Liver (tissue), 9 donors: ENCODE data around the gene BICDL1. TPM values are rescaled to one million over a fixed set of nuclear protein-coding genes. Genes with fewer than 3 reads are reported as not detected.

Source experiments
- DNase-seq: peaks from one replicate; pipeline ENCODE4 v3.0.0-alpha.2; 2017; ENCODE audit warnings: low spot score
- H3K27ac ChIP-seq, 2 donors: one replicate each; pipeline ENCODE4 v1.7.0; 2013; ENCODE audit warnings: inconsistent platforms in 2 of 2, low read length in 2 of 2, control low read depth in 1 of 2, low read depth in 1 of 2, mild to moderate bottlenecking in 1 of 2
- H3K27me3 ChIP-seq, 4 donors: one replicate each; pipeline versions ENCODE4 v1.6.1 to v1.7.0; 2013; ENCODE audit warnings: low read length in 3 of 4, inconsistent platforms in 1 of 4, mild to moderate bottlenecking in 1 of 4, moderate library complexity in 1 of 4; ENCODE audit not compliant: control insufficient read depth in 4 of 4, insufficient read depth in 4 of 4
- H3K36me3 ChIP-seq, 4 donors: one replicate each; pipeline versions ENCODE4 v1.6.1 to v1.7.0; 2013; ENCODE audit warnings: low read length in 3 of 4, mild to moderate bottlenecking in 3 of 4, low read depth in 1 of 4, moderate library complexity in 1 of 4; ENCODE audit not compliant: control insufficient read depth in 4 of 4, insufficient read depth in 3 of 4
- H3K4me1 ChIP-seq, 4 donors: one replicate each; pipeline versions ENCODE4 v1.6.1 to v1.7.0; 2013; ENCODE audit warnings: low read length in 3 of 4, mild to moderate bottlenecking in 3 of 4, moderate library complexity in 1 of 4; ENCODE audit not compliant: control insufficient read depth in 4 of 4, insufficient read depth in 4 of 4
- H3K4me3 ChIP-seq, 3 donors: one replicate each; pipeline versions ENCODE4 v1.6.1 to v1.7.0; 2013; ENCODE audit warnings: low read length in 3 of 3, control low read depth in 1 of 3, low read depth in 1 of 3, mild to moderate bottlenecking in 1 of 3
- H3K9ac ChIP-seq, 2 donors: one replicate each; pipeline ENCODE4 v1.7.0; 2013; ENCODE audit warnings: low read length in 2 of 2, mild to moderate bottlenecking in 2 of 2, moderate library complexity in 2 of 2, control low read depth in 1 of 2, low read depth in 1 of 2
- H3K9me3 ChIP-seq, 4 donors: one replicate each; pipeline versions ENCODE4 v1.6.1 to v1.7.0; 2013; ENCODE audit warnings: low read length in 3 of 4; ENCODE audit not compliant: control insufficient read depth in 4 of 4
- EGR1 ChIP-seq, 2 donors: IDR thresholded peaks; 2 replicates each; pipeline ENCODE4 v1.6.1; 2016 to 2018; ENCODE audit warnings: antibody characterized with exemption in 2 of 2, low read depth in 2 of 2
- FOXA1 ChIP-seq: IDR thresholded peaks from 2 replicates; pipeline ENCODE4 v1.6.1; 2016; ENCODE audit warnings: antibody characterized with exemption
- FOXA2 ChIP-seq: IDR thresholded peaks from 2 replicates; pipeline ENCODE4 v1.6.1; 2016; ENCODE audit warnings: antibody characterized with exemption
- GABPA ChIP-seq, 2 donors: IDR thresholded peaks in 1 of 2; conservative IDR thresholded peaks in 1 of 2; 2 replicates each; pipeline ENCODE4 v1.6.1; 2016; ENCODE audit warnings: antibody characterized with exemption in 2 of 2, mild to moderate bottlenecking in 1 of 2, moderate library complexity in 1 of 2
- HNF4A ChIP-seq, 2 donors: conservative IDR thresholded peaks; 2 replicates each; pipeline ENCODE4 v1.6.1; 2016; ENCODE audit warnings: antibody characterized with exemption in 2 of 2, mild to moderate bottlenecking in 2 of 2
- JUND ChIP-seq, 2 donors: IDR thresholded peaks; 2 replicates each; pipeline ENCODE4 v1.6.1; 2016; ENCODE audit warnings: antibody characterized with exemption in 2 of 2
- NR2F2 ChIP-seq: IDR thresholded peaks from 2 replicates; pipeline ENCODE4 v1.6.1; 2016; ENCODE audit warnings: antibody characterized with exemption
- RAD21 ChIP-seq, 2 donors: IDR thresholded peaks; 2 replicates each; pipeline ENCODE4 v1.6.1; 2016; ENCODE audit warnings: antibody characterized with exemption in 2 of 2, mild to moderate bottlenecking in 2 of 2
- RXRA ChIP-seq, 2 donors: IDR thresholded peaks; 2 replicates each; pipeline ENCODE4 v1.6.1; 2017 to 2018; ENCODE audit warnings: antibody characterized with exemption in 2 of 2, mild to moderate bottlenecking in 1 of 2
- SP1 ChIP-seq: IDR thresholded peaks from 2 replicates; pipeline ENCODE4 v1.6.1; 2018; ENCODE audit warnings: antibody characterized with exemption, mild to moderate bottlenecking
- TAF1 ChIP-seq: conservative IDR thresholded peaks from 2 replicates; pipeline ENCODE4 v1.6.1; 2016; ENCODE audit warnings: antibody characterized with exemption, mild to moderate bottlenecking
- WGBS: extraction: QIAGEN DNeasy Blood & Tissue Kit; methylation state at CpG from one replicate; pipeline ENCODE4 v1.1.7; 2013; 5-methylcytosine and 5-hydroxymethylcytosine counted together
- polyA plus RNA-seq, 2 donors: library from polyadenylated mRNA; stranded (reverse) in 1 of 2; unstranded in 1 of 2; fragments of 200-250 nt in 1 of 2; fragments of >200 nt in 1 of 2; fragmentation: Nextera tagmentation in 1 of 2; extraction: Ambion mirVana in 1 of 2; gene quantifications; one replicate each; pipeline versions ENCODE4 v1.2.1 to v1.2.3, GENCODE V29; 2013 to 2015
- total RNA-seq, 2 donors: library from RNA; depleted of rRNA; stranded (reverse); fragments of >200 nt; gene quantifications; one replicate each; pipeline ENCODE4 v1.2.3, GENCODE V29; 2014
- TF ChIP-seq, protein P1 (sequence below): IDR thresholded peaks from 2 replicates; pipeline ENCODE4 v1.6.1; 2016; ENCODE audit warnings: antibody characterized with exemption, mild to moderate bottlenecking
- TF ChIP-seq, protein P2 (sequence below): fragments of 150-350 bp; IDR thresholded peaks from 2 replicates; pipeline ENCODE4 v1.5.1; 2017; ENCODE audit warnings: improper control_type of control experiment, low read depth, low read length; ENCODE audit not compliant: missing input control
- TF ChIP-seq, protein P3 (sequence below): IDR thresholded peaks from 2 replicates; pipeline ENCODE4 v1.6.1; 2016; ENCODE audit warnings: antibody characterized with exemption
- TF ChIP-seq, protein P4 (sequence below): IDR thresholded peaks from 2 replicates; pipeline ENCODE4 v1.6.1; 2016; ENCODE audit warnings: antibody characterized with exemption
- TF ChIP-seq, protein P5 (sequence below): IDR thresholded peaks from 2 replicates; pipeline ENCODE4 v1.6.1; 2016; ENCODE audit warnings: antibody characterized with exemption
- donor health status: healthy.
- donor health status: healthy.
- donor health status: healthy.
- donor health status: healthy.
- donor health status: healthy.

Gene BICDL1
- total and polyA plus RNA-seq, 4 donors: 0.65 to 3.8 (median 2.3) TPM

DNA sequence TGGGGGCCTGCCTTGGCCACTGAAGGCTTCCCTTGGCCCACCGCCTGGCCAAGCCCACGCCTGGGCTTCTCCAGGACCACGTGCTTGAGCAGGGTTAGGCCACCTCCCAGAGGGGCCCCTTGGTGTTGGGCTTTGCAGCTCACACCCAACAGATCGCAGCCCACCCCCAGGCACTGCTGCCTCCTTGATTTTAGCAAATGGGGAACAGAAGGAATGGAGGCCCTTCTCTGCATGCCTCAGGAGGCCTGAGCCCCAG is 104.2 kb downstream of the BICDL1 start (continued):
- TF ChIP-seq, protein P1, sequence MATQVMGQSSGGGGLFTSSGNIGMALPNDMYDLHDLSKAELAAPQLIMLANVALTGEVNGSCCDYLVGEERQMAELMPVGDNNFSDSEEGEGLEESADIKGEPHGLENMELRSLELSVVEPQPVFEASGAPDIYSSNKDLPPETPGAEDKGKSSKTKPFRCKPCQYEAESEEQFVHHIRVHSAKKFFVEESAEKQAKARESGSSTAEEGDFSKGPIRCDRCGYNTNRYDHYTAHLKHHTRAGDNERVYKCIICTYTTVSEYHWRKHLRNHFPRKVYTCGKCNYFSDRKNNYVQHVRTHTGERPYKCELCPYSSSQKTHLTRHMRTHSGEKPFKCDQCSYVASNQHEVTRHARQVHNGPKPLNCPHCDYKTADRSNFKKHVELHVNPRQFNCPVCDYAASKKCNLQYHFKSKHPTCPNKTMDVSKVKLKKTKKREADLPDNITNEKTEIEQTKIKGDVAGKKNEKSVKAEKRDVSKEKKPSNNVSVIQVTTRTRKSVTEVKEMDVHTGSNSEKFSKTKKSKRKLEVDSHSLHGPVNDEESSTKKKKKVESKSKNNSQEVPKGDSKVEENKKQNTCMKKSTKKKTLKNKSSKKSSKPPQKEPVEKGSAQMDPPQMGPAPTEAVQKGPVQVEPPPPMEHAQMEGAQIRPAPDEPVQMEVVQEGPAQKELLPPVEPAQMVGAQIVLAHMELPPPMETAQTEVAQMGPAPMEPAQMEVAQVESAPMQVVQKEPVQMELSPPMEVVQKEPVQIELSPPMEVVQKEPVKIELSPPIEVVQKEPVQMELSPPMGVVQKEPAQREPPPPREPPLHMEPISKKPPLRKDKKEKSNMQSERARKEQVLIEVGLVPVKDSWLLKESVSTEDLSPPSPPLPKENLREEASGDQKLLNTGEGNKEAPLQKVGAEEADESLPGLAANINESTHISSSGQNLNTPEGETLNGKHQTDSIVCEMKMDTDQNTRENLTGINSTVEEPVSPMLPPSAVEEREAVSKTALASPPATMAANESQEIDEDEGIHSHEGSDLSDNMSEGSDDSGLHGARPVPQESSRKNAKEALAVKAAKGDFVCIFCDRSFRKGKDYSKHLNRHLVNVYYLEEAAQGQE: no peak
- no peak for TF ChIP-seq HNF4A (conservative IDR thresholded peaks at IDR 0.05)

DNA sequence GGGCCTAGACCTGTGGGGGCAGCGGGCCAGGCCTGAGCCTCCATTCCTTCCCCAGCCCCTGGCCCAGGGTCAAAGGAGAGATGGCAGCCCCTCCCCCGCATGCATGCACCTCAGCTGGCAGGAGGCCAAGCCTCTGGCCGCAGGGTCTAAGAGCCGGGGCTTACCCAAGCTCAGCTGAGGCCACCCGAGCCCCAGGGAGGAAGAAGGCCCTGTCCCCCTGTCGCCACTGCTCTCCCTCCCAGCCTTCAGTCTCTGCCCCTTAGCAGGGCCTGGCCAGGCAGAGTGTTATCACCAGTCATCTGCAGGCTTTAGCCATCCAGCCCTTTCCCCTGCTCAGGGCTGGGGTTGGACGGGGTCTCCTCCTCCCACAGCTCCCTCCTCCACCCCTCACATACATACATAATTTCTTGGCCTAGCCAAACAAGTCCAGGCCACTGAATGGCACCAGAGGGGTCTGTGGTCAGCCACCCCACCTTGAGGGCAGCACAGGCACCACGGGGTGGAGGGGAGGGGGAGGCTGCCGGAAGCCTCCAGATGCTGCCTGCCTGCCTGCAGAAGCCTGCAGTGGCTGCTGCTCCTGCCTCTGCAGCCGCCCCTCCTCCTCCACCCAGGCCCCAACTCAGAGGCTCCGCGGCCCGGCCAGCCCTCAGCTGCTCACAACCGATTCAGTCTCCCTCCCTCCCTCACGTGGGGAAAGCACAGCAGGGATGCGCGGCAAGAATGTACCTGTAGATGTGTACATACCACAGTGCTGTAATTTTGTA is 104.7 kb downstream of the BICDL1 start:
- Histone ChIP-seq H3K9me3 (no peaks in the 10 kb centered on the region), H3K27ac (no peak overlapping the region), H3K4me3 (no peak overlapping the region), H3K9ac (no peak overlapping the region), H3K27me3 (no peaks in the 10 kb centered on the region), H3K4me1 (no peaks in the 10 kb centered on the region), H3K36me3 (peaks cover 2 to 25% (median 11%) of the 10 kb centered on the region in 4 donors)
- TF ChIP-seq FOXA1 (no peak), HNF4A (conservative IDR thresholded peaks at IDR 0.05) (no peak)
- 78% methylated on average over 17 of the region's 17 CpGs for WGBS
- no peak for DNase-seq

DNA sequence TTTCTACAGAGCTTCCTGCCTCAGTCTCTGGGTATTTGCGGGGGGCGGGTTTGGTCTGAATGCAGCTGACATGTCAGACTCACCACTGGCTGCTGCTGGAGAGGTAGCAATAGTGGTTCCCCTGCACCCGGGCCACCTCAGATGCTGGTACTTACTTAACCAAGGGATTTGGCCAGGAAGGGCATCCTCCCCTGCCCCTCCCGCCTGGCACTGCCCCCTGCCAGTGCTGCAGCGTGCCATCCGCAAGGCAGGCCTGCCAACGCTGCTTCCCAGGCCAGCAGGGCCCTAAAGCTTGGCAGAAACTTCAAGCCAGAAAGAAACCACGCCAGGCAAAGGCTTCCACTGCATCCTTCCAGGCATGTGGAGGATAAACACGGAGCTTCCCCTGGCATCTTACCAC is 105.4 kb downstream of the BICDL1 start:
- TF ChIP-seq JUND (IDR thresholded peaks at IDR 0.05): no peak
- TF ChIP-seq, protein P2, sequence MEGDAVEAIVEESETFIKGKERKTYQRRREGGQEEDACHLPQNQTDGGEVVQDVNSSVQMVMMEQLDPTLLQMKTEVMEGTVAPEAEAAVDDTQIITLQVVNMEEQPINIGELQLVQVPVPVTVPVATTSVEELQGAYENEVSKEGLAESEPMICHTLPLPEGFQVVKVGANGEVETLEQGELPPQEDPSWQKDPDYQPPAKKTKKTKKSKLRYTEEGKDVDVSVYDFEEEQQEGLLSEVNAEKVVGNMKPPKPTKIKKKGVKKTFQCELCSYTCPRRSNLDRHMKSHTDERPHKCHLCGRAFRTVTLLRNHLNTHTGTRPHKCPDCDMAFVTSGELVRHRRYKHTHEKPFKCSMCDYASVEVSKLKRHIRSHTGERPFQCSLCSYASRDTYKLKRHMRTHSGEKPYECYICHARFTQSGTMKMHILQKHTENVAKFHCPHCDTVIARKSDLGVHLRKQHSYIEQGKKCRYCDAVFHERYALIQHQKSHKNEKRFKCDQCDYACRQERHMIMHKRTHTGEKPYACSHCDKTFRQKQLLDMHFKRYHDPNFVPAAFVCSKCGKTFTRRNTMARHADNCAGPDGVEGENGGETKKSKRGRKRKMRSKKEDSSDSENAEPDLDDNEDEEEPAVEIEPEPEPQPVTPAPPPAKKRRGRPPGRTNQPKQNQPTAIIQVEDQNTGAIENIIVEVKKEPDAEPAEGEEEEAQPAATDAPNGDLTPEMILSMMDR: no peak
- TF ChIP-seq, protein P3, sequence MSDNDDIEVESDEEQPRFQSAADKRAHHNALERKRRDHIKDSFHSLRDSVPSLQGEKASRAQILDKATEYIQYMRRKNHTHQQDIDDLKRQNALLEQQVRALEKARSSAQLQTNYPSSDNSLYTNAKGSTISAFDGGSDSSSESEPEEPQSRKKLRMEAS: no peak
- no peak for TF ChIP-seq GABPA (IDR thresholded peaks at IDR 0.05 in 1 of 2, conservative IDR thresholded peaks at IDR 0.05 in 1 of 2)
- TF ChIP-seq FOXA1: no peak
- no peak for TF ChIP-seq SP1
- no peak for TF ChIP-seq RXRA (IDR thresholded peaks at IDR 0.05)
- no peak for TF ChIP-seq RAD21 (IDR thresholded peaks at IDR 0.05)
- TF ChIP-seq, protein P4, sequence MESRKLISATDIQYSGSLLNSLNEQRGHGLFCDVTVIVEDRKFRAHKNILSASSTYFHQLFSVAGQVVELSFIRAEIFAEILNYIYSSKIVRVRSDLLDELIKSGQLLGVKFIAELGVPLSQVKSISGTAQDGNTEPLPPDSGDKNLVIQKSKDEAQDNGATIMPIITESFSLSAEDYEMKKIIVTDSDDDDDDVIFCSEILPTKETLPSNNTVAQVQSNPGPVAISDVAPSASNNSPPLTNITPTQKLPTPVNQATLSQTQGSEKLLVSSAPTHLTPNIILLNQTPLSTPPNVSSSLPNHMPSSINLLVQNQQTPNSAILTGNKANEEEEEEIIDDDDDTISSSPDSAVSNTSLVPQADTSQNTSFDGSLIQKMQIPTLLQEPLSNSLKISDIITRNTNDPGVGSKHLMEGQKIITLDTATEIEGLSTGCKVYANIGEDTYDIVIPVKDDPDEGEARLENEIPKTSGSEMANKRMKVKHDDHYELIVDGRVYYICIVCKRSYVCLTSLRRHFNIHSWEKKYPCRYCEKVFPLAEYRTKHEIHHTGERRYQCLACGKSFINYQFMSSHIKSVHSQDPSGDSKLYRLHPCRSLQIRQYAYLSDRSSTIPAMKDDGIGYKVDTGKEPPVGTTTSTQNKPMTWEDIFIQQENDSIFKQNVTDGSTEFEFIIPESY: no peak
- TF ChIP-seq HNF4A (conservative IDR thresholded peaks at IDR 0.05): no peak
- TF ChIP-seq, protein P5, sequence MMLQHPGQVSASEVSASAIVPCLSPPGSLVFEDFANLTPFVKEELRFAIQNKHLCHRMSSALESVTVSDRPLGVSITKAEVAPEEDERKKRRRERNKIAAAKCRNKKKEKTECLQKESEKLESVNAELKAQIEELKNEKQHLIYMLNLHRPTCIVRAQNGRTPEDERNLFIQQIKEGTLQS: no peak
- no peak for TF ChIP-seq NR2F2
- no peak for TF ChIP-seq FOXA2
- TF ChIP-seq TAF1: no peak
- TF ChIP-seq EGR1 (IDR thresholded peaks at IDR 0.05; ENCODE audit: low read depth in 2 of 2): no peak
- DNase-seq: no peak
- H3K9me3 ChIP-seq: no peaks in the 10 kb centered on the region
- H3K4me3 ChIP-seq: no peak overlapping the region
- no peaks in the 10 kb centered on the region for H3K27me3 ChIP-seq
- no peak overlapping the region for H3K27ac ChIP-seq
- no peaks in the 10 kb centered on the region for H3K4me1 ChIP-seq
- WGBS: 84% methylated on average over 9 of the region's 9 CpGs
- no peak overlapping the region for H3K9ac ChIP-seq
- peaks cover 2 to 30% (median 11%) of the 10 kb centered on the region in 4 donors for H3K36me3 ChIP-seq
